NCI-H345 (cell line): ENCODE data around the gene SLC25A34.

ENCODE experiments used
- DNase-seq: peaks from one replicate; lab custom pipeline; 2025; lab: John Stamatoyannopoulos, UW

SLC25A34 gene

DNA sequence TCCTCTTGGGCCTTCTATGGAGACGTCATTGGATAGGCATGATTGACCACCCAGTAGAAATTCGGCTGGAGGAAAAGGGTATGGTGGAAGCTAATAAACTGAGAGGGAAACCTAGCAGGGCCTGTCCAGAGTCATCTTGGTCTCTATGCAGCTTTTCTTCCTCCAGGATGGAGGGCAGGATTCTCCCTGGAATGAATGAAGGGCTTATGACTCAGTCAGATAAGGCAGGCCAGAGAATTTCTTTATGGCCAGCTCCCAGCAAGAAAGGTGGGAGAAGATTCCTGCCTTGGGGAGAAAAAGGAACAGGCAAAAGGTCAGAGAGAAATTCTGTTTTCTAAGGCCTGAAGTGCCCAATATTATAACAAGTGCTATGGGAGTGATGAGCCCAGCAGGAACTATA lies 39.6 kb downstream of the SLC25A34 start:
- no peak for DNase-seq

DNA sequence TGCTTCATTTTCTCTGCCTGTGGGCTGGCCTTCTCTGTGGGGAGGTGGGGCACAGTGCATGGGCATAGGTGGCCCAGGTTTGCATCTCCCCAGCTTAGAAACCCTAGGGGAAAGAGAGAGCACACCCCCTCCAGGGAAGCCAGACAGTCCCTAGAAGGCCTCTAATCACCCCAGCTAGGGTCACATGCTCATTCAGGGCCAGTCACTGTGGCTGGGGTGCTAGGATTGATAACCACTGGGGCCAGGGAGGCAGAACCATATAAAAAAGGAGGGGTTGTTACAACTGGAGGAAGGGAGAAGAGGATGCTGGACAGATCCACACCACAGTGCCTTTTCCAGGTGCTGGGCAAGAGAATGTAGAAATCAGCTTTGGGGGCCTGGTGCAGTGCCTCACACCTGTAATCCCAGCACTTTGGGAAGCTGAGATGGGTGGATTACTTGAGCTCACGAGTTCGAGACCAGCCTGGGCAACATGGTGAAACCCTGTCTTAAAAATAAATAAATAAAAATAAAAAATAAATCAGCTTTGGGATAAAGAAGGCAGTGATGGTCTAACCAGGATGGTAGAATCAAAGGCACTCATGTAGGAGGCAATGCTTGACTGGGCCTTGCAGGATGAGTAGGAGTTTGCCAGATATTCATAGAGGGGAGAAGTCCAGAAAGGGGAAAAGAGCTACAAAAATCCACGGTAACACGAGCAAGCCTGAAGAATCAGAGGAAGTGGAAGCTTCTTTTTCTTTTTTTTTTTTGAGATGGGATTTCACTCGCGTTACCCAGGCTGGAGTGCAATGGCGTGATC lies 42.0 kb downstream of the SLC25A34 start:
- DNase-seq: no peak

DNA sequence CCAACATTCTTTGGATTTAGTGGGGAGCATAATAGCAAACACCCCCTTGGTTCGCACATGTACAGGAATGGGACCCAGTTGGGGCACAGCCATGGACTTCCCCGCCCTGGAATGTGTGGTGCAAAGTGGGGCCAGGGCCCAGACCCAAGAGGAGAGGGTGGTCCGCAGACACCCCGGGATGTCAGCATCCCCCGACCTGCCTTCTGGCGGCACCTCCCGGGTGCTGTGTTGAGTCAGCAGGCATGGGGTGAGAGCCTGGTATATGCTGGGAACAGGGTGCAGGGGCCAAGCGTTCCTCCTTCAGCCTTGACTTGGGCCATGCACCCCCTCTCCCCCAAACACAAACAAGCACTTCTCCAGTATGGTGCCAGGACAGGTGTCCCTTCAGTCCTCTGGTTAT lies 49.6 kb downstream of the SLC25A34 start:
- no peak for DNase-seq

DNA sequence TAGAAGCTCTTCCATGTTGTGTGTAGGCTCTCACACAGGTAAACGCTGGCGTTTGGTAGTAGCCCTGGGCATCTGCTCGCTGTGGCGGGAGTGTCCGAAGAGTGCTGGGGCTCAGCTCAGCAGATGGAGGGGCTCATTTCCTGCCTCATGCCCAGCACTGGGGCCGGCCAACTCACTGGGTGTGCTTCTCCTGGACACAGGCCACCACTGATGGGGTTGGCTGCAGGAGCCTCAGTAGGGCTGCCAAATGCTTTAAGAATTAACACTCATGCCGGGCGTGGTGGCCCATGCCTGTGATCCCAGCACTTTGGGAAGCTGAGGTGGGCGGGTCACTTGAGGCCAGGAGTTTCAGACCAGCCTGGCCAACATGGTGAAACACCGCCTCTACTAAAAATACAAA lies 50.5 kb downstream of the SLC25A34 start:
- DNase-seq: no peak

DNA sequence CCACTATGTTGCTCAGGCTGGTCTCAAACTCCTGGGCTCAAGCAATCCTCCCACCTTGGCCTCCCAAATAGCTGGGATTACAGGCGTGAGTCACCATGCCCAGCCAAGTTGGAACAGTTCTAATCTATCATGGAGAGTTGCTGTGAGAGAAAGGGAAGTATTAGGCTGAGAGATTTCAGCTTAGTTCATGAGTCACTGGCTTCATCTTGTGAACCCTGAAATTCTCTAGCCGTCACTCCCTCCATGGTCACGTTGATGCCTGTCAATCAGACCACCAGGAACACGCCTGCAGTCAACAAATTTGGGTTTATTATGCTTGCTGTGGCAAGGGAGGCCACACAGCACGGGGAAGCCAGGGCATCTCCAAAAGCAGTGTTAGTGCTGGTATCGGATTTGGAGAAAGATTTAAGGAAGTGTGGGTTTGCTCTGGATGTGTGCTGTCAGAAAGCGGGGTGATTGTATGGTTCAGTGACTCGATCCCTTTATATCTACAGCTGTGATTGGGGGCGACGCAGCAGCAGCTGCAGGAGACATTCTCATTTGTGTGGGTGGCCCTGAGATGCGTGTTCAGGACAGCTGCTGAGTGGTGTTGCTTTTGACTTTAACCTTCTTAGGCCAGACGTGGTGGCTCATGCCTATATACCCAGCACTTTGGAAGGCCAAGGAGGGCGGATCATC lies 52.7 kb downstream of the SLC25A34 start:
- DNase-seq: no peak
